ENCODE data around the gene APOA1. TPM values are rescaled to one million over a fixed set of nuclear protein-coding genes. Genes with fewer than 3 reads are reported as not detected.

APOA1 gene
- polyA plus RNA-seq, 1 of the 3 experiments (the other 2 are of a cell fraction): 0.20 TPM

DNA sequence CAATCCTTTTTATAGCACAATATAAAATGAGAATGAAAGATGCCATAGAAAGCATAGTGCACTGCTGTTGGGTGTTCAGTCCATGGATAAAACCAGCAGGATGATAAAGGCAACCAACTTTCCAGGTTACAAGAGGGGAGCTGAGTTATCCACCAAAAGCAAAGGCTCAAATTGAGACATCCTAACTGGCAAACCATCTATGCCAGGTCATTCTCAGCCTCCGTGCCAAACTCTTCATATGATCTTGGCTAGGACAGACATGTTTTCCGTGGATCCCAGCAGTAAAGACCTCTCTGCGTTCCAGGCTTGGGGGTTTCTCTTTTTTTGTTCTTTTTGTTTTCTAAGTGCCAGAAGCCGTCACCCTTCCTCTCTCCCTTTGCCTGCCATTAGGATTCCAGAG lies 7.3 kb upstream of the APOA1 start:
- POLR2A ChIA-PET: no interaction called here
- Histone ChIP-seq H3K9ac (no peak overlapping the region), H3K4me1 (ENCODE audit: control insufficient read depth in 1 of 2, insufficient read depth in 2 of 2, low read depth in 1 of 2, low read length in 1 of 2) (peaks cover 0 to 5% of the 10 kb centered on the region in 2 experiments; a peak in 1 of 4 replicates), H3K9me2 (no peaks in the 10 kb centered on the region), H3K4me2 (no peak overlapping the region), H3K9me3 (no peaks in the 10 kb centered on the region), H3K4me3 (ENCODE audit: low read depth in 2 of 2, low read length in 1 of 2) (no peak overlapping the region), H3K27ac (ENCODE audit: low read depth in 2 of 2, low read length in 1 of 2) (no peak overlapping the region), H2AFZ (ENCODE audit: low read depth) (no peak overlapping the region), H3K36me3 (replicated peaks in 1 of 2; ENCODE audit: control insufficient read depth in 1 of 2, insufficient read depth in 2 of 2, low read length in 1 of 2) (peaks cover 12 to 52% of the 10 kb centered on the region in 2 experiments), H3K27me3 (ENCODE audit: insufficient read depth) (no peaks in the 10 kb centered on the region), H3F3A (replicated peaks; ENCODE audit: insufficient read depth) (no peaks in the 10 kb centered on the region), H3K79me2 (ENCODE audit: insufficient read depth) (no peaks in the 10 kb centered on the region), H4K20me1 (ENCODE audit: insufficient read depth) (no peaks in the 10 kb centered on the region)
- TF ChIP-seq, protein P1, sequence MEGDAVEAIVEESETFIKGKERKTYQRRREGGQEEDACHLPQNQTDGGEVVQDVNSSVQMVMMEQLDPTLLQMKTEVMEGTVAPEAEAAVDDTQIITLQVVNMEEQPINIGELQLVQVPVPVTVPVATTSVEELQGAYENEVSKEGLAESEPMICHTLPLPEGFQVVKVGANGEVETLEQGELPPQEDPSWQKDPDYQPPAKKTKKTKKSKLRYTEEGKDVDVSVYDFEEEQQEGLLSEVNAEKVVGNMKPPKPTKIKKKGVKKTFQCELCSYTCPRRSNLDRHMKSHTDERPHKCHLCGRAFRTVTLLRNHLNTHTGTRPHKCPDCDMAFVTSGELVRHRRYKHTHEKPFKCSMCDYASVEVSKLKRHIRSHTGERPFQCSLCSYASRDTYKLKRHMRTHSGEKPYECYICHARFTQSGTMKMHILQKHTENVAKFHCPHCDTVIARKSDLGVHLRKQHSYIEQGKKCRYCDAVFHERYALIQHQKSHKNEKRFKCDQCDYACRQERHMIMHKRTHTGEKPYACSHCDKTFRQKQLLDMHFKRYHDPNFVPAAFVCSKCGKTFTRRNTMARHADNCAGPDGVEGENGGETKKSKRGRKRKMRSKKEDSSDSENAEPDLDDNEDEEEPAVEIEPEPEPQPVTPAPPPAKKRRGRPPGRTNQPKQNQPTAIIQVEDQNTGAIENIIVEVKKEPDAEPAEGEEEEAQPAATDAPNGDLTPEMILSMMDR (IDR thresholded peaks at IDR 0.05): no peak
- TF ChIP-seq, protein P2, sequence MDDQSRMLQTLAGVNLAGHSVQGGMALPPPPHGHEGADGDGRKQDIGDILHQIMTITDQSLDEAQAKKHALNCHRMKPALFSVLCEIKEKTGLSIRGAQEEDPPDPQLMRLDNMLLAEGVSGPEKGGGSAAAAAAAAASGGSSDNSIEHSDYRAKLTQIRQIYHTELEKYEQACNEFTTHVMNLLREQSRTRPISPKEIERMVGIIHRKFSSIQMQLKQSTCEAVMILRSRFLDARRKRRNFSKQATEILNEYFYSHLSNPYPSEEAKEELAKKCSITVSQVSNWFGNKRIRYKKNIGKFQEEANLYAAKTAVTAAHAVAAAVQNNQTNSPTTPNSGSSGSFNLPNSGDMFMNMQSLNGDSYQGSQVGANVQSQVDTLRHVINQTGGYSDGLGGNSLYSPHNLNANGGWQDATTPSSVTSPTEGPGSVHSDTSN (IDR thresholded peaks at IDR 0.05): no peak
- TF ChIP-seq, protein P3, sequence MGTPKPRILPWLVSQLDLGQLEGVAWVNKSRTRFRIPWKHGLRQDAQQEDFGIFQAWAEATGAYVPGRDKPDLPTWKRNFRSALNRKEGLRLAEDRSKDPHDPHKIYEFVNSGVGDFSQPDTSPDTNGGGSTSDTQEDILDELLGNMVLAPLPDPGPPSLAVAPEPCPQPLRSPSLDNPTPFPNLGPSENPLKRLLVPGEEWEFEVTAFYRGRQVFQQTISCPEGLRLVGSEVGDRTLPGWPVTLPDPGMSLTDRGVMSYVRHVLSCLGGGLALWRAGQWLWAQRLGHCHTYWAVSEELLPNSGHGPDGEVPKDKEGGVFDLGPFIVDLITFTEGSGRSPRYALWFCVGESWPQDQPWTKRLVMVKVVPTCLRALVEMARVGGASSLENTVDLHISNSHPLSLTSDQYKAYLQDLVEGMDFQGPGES (IDR thresholded peaks at IDR 0.05; ENCODE audit: low read depth, low read length): no peak
- TF ChIP-seq MXI1 (IDR thresholded peaks at IDR 0.05; ENCODE audit: low read depth, low read length) (no peak), SIN3A (IDR thresholded peaks at IDR 0.05; ENCODE audit: borderline replicate concordance, low read depth, low read length) (no peak), EZH2phosphoT487 (IDR thresholded peaks at IDR 0.05; ENCODE audit: borderline replicate concordance, low read depth) (no peak), SMC3 (IDR thresholded peaks at IDR 0.05; ENCODE audit: low read depth, low read length) (no peak)
- TF ChIP-seq, protein P4, sequence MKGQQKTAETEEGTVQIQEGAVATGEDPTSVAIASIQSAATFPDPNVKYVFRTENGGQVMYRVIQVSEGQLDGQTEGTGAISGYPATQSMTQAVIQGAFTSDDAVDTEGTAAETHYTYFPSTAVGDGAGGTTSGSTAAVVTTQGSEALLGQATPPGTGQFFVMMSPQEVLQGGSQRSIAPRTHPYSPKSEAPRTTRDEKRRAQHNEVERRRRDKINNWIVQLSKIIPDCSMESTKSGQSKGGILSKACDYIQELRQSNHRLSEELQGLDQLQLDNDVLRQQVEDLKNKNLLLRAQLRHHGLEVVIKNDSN (IDR thresholded peaks at IDR 0.05; ENCODE audit: borderline replicate concordance, low read depth): no peak
- no peak for DNase-seq
- CTCF ChIA-PET: interaction anchor here (1.6 kb wide), 1 partner anchor 9 kb away, joined by 7 read pairs; no protein-coding TSS in a partner anchor
- WGBS (ENCODE audit: low lambda C conversion rate): 95% methylated on average over 4 of the region's 4 CpGs

DNA sequence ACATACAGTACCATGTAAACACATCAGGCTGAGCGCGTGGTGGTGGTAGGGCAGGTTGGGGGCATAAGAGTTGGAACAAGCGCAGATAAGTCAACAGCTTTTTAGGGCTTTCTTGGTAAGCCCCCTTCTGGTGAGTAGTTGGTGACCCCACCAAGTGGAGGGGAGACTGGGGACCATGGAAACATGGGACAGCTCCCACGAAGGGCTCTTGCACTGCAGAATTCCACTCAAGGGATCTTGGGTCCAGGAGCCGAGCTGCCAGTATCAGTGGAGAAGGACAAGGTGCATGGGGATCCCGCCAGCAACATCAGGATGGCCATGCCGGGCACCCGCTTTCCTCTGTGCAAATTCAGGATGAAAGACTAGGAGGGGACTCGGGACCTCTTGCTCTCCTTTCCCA lies 6.2 kb upstream of the APOA1 start:
- no peak for DNase-seq
- Histone ChIP-seq H3K36me3 (replicated peaks in 1 of 2; ENCODE audit: control insufficient read depth in 1 of 2, insufficient read depth in 2 of 2, low read length in 1 of 2) (peaks cover 9 to 47% of the 10 kb centered on the region in 2 experiments), H4K20me1 (ENCODE audit: insufficient read depth) (no peaks in the 10 kb centered on the region), H3K27ac (ENCODE audit: low read depth in 2 of 2, low read length in 1 of 2) (no peak overlapping the region), H3K9ac (no peak overlapping the region), H3K4me2 (no peak overlapping the region), H2AFZ (ENCODE audit: low read depth) (no peak overlapping the region), H3K79me2 (ENCODE audit: insufficient read depth) (no peaks in the 10 kb centered on the region), H3F3A (replicated peaks; ENCODE audit: insufficient read depth) (no peaks in the 10 kb centered on the region), H3K27me3 (ENCODE audit: insufficient read depth) (no peaks in the 10 kb centered on the region), H3K9me2 (no peaks in the 10 kb centered on the region), H3K4me1 (ENCODE audit: control insufficient read depth in 1 of 2, insufficient read depth in 2 of 2, low read depth in 1 of 2, low read length in 1 of 2) (peaks cover 0 to 5% of the 10 kb centered on the region in 2 experiments; a peak in 1 of 4 replicates), H3K4me3 (ENCODE audit: low read depth in 2 of 2, low read length in 1 of 2) (no peak overlapping the region), H3K9me3 (no peaks in the 10 kb centered on the region)
- ChIA-PET POLR2A (no interaction called here), CTCF (no interaction called here)
- 97% methylated on average over 8 of the region's 9 CpGs for WGBS (ENCODE audit: low lambda C conversion rate)
- TF ChIP-seq YY1 (IDR thresholded peaks at IDR 0.05; ENCODE audit: low read depth) (no peak), FOSL2 (IDR thresholded peaks at IDR 0.05; ENCODE audit: borderline replicate concordance, low read depth) (no peak)
- TF ChIP-seq, protein P1 (IDR thresholded peaks at IDR 0.05): no peak
